Upper lobe of left lung (tissue), 4 donors: ENCODE data around the gene OSBPL2.

Experiments
- POLR2A ChIP-seq, 4 donors: fragments of 450-650 bp; IDR thresholded peaks; one replicate each; pipeline ENCODE4 v1.5.1; 2016 to 2017; ENCODE audit warnings: antibody characterized with exemption in 4 of 4, mild to moderate bottlenecking in 2 of 4
- POLR2AphosphoS5 ChIP-seq, 2 donors: sonication (generic); formaldehyde crosslinking; IDR thresholded peaks; one replicate each; pipeline ENCODE4 v1.5.1; 2017; ENCODE audit warnings: antibody characterized with exemption in 2 of 2
- TF ChIP-seq, protein P1 (sequence below), 6 experiments: fragments of 450-650 bp in 4 of 6; fragments of 200-600 bp in 2 of 6; sonication (generic) in 2 of 6; IDR thresholded peaks; one replicate each; pipeline ENCODE4 v1.5.1; 2016 to 2019; ENCODE audit warnings: antibody characterized with exemption in 6 of 6

- TF ChIP-seq, protein P1, sequence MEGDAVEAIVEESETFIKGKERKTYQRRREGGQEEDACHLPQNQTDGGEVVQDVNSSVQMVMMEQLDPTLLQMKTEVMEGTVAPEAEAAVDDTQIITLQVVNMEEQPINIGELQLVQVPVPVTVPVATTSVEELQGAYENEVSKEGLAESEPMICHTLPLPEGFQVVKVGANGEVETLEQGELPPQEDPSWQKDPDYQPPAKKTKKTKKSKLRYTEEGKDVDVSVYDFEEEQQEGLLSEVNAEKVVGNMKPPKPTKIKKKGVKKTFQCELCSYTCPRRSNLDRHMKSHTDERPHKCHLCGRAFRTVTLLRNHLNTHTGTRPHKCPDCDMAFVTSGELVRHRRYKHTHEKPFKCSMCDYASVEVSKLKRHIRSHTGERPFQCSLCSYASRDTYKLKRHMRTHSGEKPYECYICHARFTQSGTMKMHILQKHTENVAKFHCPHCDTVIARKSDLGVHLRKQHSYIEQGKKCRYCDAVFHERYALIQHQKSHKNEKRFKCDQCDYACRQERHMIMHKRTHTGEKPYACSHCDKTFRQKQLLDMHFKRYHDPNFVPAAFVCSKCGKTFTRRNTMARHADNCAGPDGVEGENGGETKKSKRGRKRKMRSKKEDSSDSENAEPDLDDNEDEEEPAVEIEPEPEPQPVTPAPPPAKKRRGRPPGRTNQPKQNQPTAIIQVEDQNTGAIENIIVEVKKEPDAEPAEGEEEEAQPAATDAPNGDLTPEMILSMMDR (IDR thresholded peaks at IDR 0.05) = no peak
- TF ChIP-seq POLR2AphosphoS5 (IDR thresholded peaks at IDR 0.05) = no peak
- no peak for TF ChIP-seq POLR2A (IDR thresholded peaks at IDR 0.05)
Measured at GRCh38 chr20:62232770-62233645, 5.3 kb upstream of the OSBPL2 start.
